Neural progenitor cell (in vitro differentiated cells): ENCODE measurements around the gene KRT73. TPM values are rescaled to one million over a fixed set of nuclear protein-coding genes. Genes with fewer than 3 reads are reported as not detected.

Experiments
- DNase-seq: peaks from one replicate; pipeline ENCODE4 v3.0.0-alpha.2; 2016; ENCODE audit warnings: low spot score
- H2AFZ ChIP-seq: fragments of 200-600 bp; sonication (generic); replicated peaks from 2 replicates; pipeline ENCODE4 v1.6.1; 2016; ENCODE audit warnings: antibody characterized with exemption
- H3F3A ChIP-seq: fragments of 200-600 bp; sonication (generic); 2 replicates; pipeline ENCODE4 v1.6.1; 2016; ENCODE audit warnings: antibody characterized with exemption, low read depth
- H3K27ac ChIP-seq: fragments of 200-600 bp; sonication (generic); 2 replicates; pipeline ENCODE4 v1.5.1; 2016; ENCODE audit warnings: mild to moderate bottlenecking
- H3K27me3 ChIP-seq: fragments of 200-600 bp; sonication (generic); 2 replicates; pipeline ENCODE4 v1.6.1; 2016; ENCODE audit warnings: mild to moderate bottlenecking, moderate library complexity
- H3K36me3 ChIP-seq: fragments of 200-600 bp; sonication (generic); 2 replicates; pipeline ENCODE4 v1.5.1; 2016
- H3K4me1 ChIP-seq: fragments of 200-600 bp; sonication (generic); 2 replicates; pipeline ENCODE4 v1.6.1; 2016; ENCODE audit warnings: mixed run types
- H3K4me2 ChIP-seq: fragments of 200-600 bp; sonication (generic); 2 replicates; pipeline ENCODE4 v1.6.1; 2016
- H3K4me3 ChIP-seq: fragments of 200-600 bp; sonication (generic); 2 replicates; pipeline ENCODE4 v1.5.1; 2016
- H3K79me2 ChIP-seq: fragments of 200-600 bp; sonication (generic); 2 replicates; pipeline ENCODE4 v1.6.1; 2016; ENCODE audit warnings: low read depth
- H3K9ac ChIP-seq: fragments of 200-600 bp; sonication (generic); 2 replicates; pipeline ENCODE4 v1.6.1; 2016
- H3K9me3 ChIP-seq: fragments of 200-600 bp; sonication (generic); 2 replicates; pipeline ENCODE4 v1.5.1; 2016; ENCODE audit warnings: low read depth
- H4K20me1 ChIP-seq: fragments of 200-600 bp; sonication (generic); 2 replicates; pipeline ENCODE4 v1.6.1; 2016; ENCODE audit warnings: low read depth
- H3K27ac Mint-ChIP-seq: 3 replicates; pipeline ENCODE4 v1.8.0; 2021; ENCODE audit warnings: mixed read lengths
- H3K27me3 Mint-ChIP-seq: 2 replicates; pipeline ENCODE4 v1.8.0; 2022; ENCODE audit warnings: low read depth, mild to moderate bottlenecking, inconsistent platforms, moderate library complexity, mixed read lengths; ENCODE audit not compliant: insufficient read depth
- H3K36me3 Mint-ChIP-seq: 3 replicates; pipeline ENCODE4 v1.8.0; 2021; ENCODE audit warnings: mixed read lengths
- H3K4me1 Mint-ChIP-seq: 3 replicates; pipeline ENCODE4 v1.8.0; 2021; ENCODE audit warnings: mixed read lengths
- H3K4me3 Mint-ChIP-seq: 3 replicates; pipeline ENCODE4 v1.8.0; 2021; ENCODE audit warnings: mild to moderate bottlenecking, moderate library complexity, mixed read lengths
- H3K9me3 Mint-ChIP-seq: 3 replicates; pipeline ENCODE4 v1.8.0; 2020; ENCODE audit warnings: mixed read lengths
- CTCF ChIP-seq: fragments of 200-600 bp; sonication (generic); IDR thresholded peaks from 2 replicates; pipeline ENCODE4 v1.5.1; 2017; ENCODE audit warnings: antibody characterized with exemption, mild to moderate bottlenecking
- EZH2 ChIP-seq: fragments of 200-600 bp; sonication (generic); IDR thresholded peaks from 2 replicates; pipeline ENCODE4 v1.6.1; 2017; ENCODE audit warnings: antibody characterized with exemption, mild to moderate bottlenecking, moderate library complexity
- EZH2phosphoT487 ChIP-seq: fragments of 200-600 bp; sonication (generic); IDR thresholded peaks from 2 replicates; pipeline ENCODE4 v1.6.1; 2017; ENCODE audit warnings: antibody characterized with exemption
- total RNA-seq: library from RNA; depleted of rRNA; stranded (reverse); fragments of >200 nt; gene quantifications from 2 replicates; pipeline ENCODE4 v1.2.3, GENCODE V29; 2015; ENCODE audit warnings: low replicate concordance

KRT73 gene
- total RNA-seq, 1 donor from 2014 or later, result not detected

DNA sequence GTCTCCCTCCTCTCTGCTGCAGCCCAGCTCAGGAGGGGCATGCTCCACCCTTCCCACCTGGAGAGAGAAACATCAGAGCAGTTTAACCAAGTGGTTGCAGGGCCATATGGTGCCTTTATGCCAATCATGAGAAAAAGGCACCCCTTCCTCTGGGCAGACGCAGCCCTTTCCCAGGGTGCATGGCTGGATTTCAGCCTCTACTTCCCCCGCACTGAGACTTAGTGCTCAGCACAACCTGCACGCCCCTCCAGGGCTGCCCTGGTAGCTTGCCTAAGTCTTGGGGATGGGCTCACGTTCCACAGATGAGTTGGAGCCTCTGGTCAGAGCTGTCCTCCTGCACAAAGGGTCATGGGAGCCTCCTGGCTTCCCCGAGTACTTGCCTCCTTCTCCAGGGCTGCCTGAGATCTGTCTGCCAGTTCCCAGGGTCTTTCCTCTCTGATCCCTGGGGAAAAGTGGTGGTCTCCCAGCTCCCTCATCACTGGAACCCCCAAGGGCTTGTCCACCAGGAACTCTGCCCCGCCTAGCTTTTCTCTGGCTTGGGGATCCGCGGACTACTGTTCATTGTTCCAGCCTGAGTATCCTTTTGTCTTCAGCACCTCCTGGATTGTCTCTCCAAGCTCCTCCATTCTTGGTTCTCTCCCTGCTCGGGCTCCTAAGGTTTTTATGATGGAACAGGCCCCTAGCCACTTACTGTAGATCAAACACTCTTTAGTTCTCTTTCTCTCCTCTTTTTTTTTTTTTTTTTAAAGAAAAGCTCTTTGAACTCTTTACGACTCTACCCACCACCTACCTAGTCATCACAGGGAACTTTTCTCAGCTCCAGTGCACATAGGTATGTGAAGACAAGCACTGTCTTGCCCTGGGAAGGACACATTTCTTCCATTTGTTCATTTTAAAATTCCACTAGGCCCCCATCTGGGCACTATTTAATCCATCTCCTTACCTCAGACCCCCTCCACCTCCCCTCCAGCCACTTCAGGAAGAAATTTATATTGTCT is 38.6 kb downstream of the KRT73 start:
- Mint-ChIP-seq H3K27ac (no peak overlapping the region), H3K9me3 (no peaks in the 10 kb centered on the region), H3K4me3 (no peak overlapping the region), H3K4me1 (peaks cover 2% of the 10 kb centered on the region), H3K27me3 (peaks cover 13% of the 10 kb centered on the region), H3K36me3 (no peaks in the 10 kb centered on the region)
- Histone ChIP-seq H3K9me3 (no peaks in the 10 kb centered on the region), H3K4me3 (no peak overlapping the region), H3K4me2 (no peak overlapping the region), H4K20me1 (no peaks in the 10 kb centered on the region), H3F3A (no peaks in the 10 kb centered on the region), H3K79me2 (no peaks in the 10 kb centered on the region), H2AFZ (no peak overlapping the region), H3K27ac (no peak overlapping the region), H3K4me1 (peaks cover 4% of the 10 kb centered on the region), H3K36me3 (no peaks in the 10 kb centered on the region), H3K27me3 (no peaks in the 10 kb centered on the region), H3K9ac (no peak overlapping the region)
- DNase-seq, result no peak
- TF ChIP-seq EZH2phosphoT487, result no peak
- TF ChIP-seq EZH2, result no peak
- no peak for TF ChIP-seq CTCF

DNA sequence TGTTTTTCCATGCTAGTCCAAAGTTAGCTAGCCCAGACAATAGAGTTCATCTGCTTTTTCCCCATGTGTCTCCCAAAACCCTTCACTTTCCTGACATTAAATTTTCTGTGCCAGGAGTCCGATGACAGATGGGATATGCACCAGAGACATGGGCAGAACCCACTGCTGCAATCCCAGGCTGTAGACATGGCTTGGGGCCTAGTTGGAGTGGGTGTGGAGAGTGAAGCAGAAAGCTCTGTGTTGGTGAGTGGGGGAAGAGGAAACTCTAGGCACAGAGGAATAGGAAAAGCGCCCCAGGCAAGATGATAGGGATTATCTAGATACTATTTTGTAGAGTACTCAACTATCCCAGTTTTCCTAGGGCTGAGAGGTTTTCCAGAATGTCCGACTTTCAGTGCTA is 39.9 kb downstream of the KRT73 start:
- no peak overlapping the region for H3K27ac Mint-ChIP-seq
- no peak overlapping the region for H3K27ac ChIP-seq
- H3K79me2 ChIP-seq, result no peaks in the 10 kb centered on the region
- no peaks in the 10 kb centered on the region for H3F3A ChIP-seq
- H3K4me1 ChIP-seq, result peaks cover 4% of the 10 kb centered on the region
- H3K9me3 ChIP-seq, result no peaks in the 10 kb centered on the region
- no peaks in the 10 kb centered on the region for H3K36me3 Mint-ChIP-seq
- no peak overlapping the region for H3K4me2 ChIP-seq
- H4K20me1 ChIP-seq, result no peaks in the 10 kb centered on the region
- no peak for TF ChIP-seq EZH2phosphoT487
- TF ChIP-seq CTCF, result no peak
- no peak for TF ChIP-seq EZH2
- no peak overlapping the region for H3K9ac ChIP-seq
- no peak overlapping the region for H3K4me3 ChIP-seq
- no peak overlapping the region for H2AFZ ChIP-seq
- peaks cover 13% of the 10 kb centered on the region for H3K27me3 Mint-ChIP-seq
- H3K9me3 Mint-ChIP-seq, result no peaks in the 10 kb centered on the region
- no peaks in the 10 kb centered on the region for H3K36me3 ChIP-seq
- H3K27me3 ChIP-seq, result no peaks in the 10 kb centered on the region
- H3K4me3 Mint-ChIP-seq, result no peak overlapping the region
- no peak for DNase-seq
- H3K4me1 Mint-ChIP-seq, result peaks cover 2% of the 10 kb centered on the region

GRCh38 chr12:52577316-52577715 is 41.0 kb downstream of the KRT73 start:
- H3K27me3 Mint-ChIP-seq, result peaks cover 10% of the 10 kb centered on the region

GRCh38 chr12:52575948-52576347 is 42.4 kb downstream of the KRT73 start:
- Histone ChIP-seq H3K36me3 (no peaks in the 10 kb centered on the region), H3K4me1 (no peaks in the 10 kb centered on the region), H3K27me3 (no peaks in the 10 kb centered on the region), H3K4me3 (no peak overlapping the region), H3K27ac (no peak overlapping the region), H3K4me2 (no peak overlapping the region), H3K79me2 (no peaks in the 10 kb centered on the region), H3K9me3 (no peaks in the 10 kb centered on the region), H4K20me1 (no peaks in the 10 kb centered on the region), H3F3A (no peaks in the 10 kb centered on the region), H3K9ac (no peak overlapping the region), H2AFZ (no peak overlapping the region)
- H3K4me1 Mint-ChIP-seq, result no peaks in the 10 kb centered on the region
- H3K4me3 Mint-ChIP-seq, result no peak overlapping the region
- no peak overlapping the region for H3K27ac Mint-ChIP-seq
- DNase-seq, result no peak
- H3K9me3 Mint-ChIP-seq, result no peaks in the 10 kb centered on the region
- TF ChIP-seq CTCF, result no peak
- no peak for TF ChIP-seq EZH2
- no peak for TF ChIP-seq EZH2phosphoT487
- H3K27me3 Mint-ChIP-seq, result peaks cover 10% of the 10 kb centered on the region
- no peaks in the 10 kb centered on the region for H3K36me3 Mint-ChIP-seq

More at GRCh38 chr12:52577316-52577715, 41.0 kb downstream of the KRT73 start:
- Mint-ChIP-seq H3K4me1 (no peaks in the 10 kb centered on the region), H3K4me3 (no peak overlapping the region), H3K27ac (no peak overlapping the region), H3K36me3 (no peaks in the 10 kb centered on the region), H3K9me3 (no peaks in the 10 kb centered on the region)
- TF ChIP-seq EZH2, result no peak
- no peaks in the 10 kb centered on the region for H3K4me1 ChIP-seq
- no peaks in the 10 kb centered on the region for H3K9me3 ChIP-seq
- no peak overlapping the region for H3K4me2 ChIP-seq
- H3K79me2 ChIP-seq, result no peaks in the 10 kb centered on the region
- H4K20me1 ChIP-seq, result no peaks in the 10 kb centered on the region
- no peak overlapping the region for H3K27ac ChIP-seq
- H3K36me3 ChIP-seq, result no peaks in the 10 kb centered on the region
- H3K9ac ChIP-seq, result no peak overlapping the region
- H2AFZ ChIP-seq, result no peak overlapping the region
- H3F3A ChIP-seq, result no peaks in the 10 kb centered on the region
- no peak overlapping the region for H3K4me3 ChIP-seq
- H3K27me3 ChIP-seq, result no peaks in the 10 kb centered on the region
- DNase-seq, result no peak
